Neural crest cell (in vitro differentiated cells): Measurements from ENCODE around the gene BCL2L1. TPM values are rescaled to one million over a fixed set of nuclear protein-coding genes. Genes with fewer than 3 reads are reported as not detected.
A peak's percentile ranks its signal among the peaks of the same experiment; 100 is the strongest.
"Not testable (repeated sequence)": the region's sequence is repeated elsewhere in the genome, so short reads cannot be mapped to it uniquely, and the experiment has no call there.

Experiments
- DNase-seq: peaks from one replicate; pipeline ENCODE4 v3.0.0; 2021; ENCODE audit warnings: low read depth, mixed read lengths, low spot score
- H3K27ac Mint-ChIP-seq: one replicate; pipeline ENCODE4 v1.8.0; 2021; ENCODE audit warnings: mild to moderate bottlenecking, mixed read lengths; ENCODE audit not compliant: unreplicated experiment
- H3K27me3 Mint-ChIP-seq: 2 replicates; pipeline ENCODE4 v1.8.0; 2021; ENCODE audit warnings: low read depth, mild to moderate bottlenecking, mixed read lengths
- H3K36me3 Mint-ChIP-seq: 2 replicates; pipeline ENCODE4 v1.8.0; 2021; ENCODE audit warnings: low read depth, mild to moderate bottlenecking, mixed read lengths
- H3K4me1 Mint-ChIP-seq: 2 replicates; pipeline ENCODE4 v1.8.0; 2021; ENCODE audit warnings: mixed read lengths
- H3K4me3 Mint-ChIP-seq: one replicate; pipeline ENCODE4 v1.8.0; 2021; ENCODE audit warnings: mild to moderate bottlenecking, mixed read lengths
- H3K9me3 Mint-ChIP-seq: 2 replicates; pipeline ENCODE4 v1.8.0; 2021; ENCODE audit warnings: mixed read lengths
- total RNA-seq: library from RNA; stranded (reverse); gene quantifications from 2 replicates; pipeline ENCODE4 v1.2.1, GENCODE V29; 2021
- TF ChIP-seq, protein P1 (sequence below): fragments of 200-600 bp; sonication (generic); conservative IDR thresholded peaks from 2 replicates; pipeline ENCODE4 v1.5.0; 2021; ENCODE audit warnings: antibody characterized with exemption, mild to moderate bottlenecking

Gene BCL2L1
- total RNA-seq, 1 donor from 2014 or later: 74.3 TPM

DNA sequence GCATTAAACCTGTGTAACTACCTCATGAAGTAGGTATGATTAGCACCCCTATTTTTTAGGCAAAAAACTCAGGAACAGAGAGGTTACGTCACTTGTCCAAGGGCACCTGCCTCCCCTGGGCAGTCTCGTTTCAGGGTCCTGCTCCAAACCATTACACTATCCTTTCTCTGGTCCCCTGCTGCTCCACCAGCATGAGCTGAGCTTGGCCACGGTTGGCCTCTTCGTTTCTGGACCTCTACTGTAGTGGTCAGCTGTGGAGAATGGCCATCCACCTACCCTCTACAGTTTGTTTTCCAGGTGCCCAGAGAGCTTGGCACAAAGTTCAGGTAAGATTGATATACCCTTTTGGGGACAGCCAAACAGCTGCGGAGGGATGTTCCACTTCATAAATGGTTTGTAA is 68.1 kb downstream of the BCL2L1 start:
- peaks cover 11% of the 10 kb centered on the region for H3K27me3 Mint-ChIP-seq
- no peak overlapping the region for H3K27ac Mint-ChIP-seq
- H3K4me1 Mint-ChIP-seq: no peaks in the 10 kb centered on the region
- no peak overlapping the region for H3K4me3 Mint-ChIP-seq
- DNase-seq: no peak
- no peaks in the 10 kb centered on the region for H3K36me3 Mint-ChIP-seq
- no peaks in the 10 kb centered on the region for H3K9me3 Mint-ChIP-seq
- TF ChIP-seq, protein P1, sequence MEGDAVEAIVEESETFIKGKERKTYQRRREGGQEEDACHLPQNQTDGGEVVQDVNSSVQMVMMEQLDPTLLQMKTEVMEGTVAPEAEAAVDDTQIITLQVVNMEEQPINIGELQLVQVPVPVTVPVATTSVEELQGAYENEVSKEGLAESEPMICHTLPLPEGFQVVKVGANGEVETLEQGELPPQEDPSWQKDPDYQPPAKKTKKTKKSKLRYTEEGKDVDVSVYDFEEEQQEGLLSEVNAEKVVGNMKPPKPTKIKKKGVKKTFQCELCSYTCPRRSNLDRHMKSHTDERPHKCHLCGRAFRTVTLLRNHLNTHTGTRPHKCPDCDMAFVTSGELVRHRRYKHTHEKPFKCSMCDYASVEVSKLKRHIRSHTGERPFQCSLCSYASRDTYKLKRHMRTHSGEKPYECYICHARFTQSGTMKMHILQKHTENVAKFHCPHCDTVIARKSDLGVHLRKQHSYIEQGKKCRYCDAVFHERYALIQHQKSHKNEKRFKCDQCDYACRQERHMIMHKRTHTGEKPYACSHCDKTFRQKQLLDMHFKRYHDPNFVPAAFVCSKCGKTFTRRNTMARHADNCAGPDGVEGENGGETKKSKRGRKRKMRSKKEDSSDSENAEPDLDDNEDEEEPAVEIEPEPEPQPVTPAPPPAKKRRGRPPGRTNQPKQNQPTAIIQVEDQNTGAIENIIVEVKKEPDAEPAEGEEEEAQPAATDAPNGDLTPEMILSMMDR: no peak

DNA sequence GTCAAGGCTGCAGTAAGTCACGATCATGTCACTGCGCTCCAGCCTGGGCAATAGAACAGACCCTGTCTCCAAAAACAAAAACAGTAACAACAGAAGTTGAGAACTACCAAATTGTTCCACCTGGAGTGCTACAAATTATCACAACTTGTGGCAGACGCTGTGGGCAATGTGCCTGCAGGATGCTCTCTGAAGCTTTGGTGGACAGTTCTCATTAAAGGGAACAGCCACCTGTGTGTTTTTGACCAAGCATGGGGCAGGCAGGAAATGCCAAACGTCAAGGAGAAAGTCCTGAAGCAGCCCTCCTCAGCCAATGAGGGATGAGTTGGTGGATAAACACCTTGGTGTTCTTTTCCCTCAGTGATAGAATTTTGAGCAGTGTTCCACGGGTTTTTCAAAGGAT is 69.1 kb downstream of the BCL2L1 start:
- H3K36me3 Mint-ChIP-seq: no peaks in the 10 kb centered on the region
- TF ChIP-seq, protein P1: no peak
- no peak overlapping the region for H3K4me3 Mint-ChIP-seq
- peaks cover 11% of the 10 kb centered on the region for H3K27me3 Mint-ChIP-seq
- H3K9me3 Mint-ChIP-seq: no peaks in the 10 kb centered on the region
- DNase-seq: no peak
- H3K27ac Mint-ChIP-seq: no peak overlapping the region
- no peaks in the 10 kb centered on the region for H3K4me1 Mint-ChIP-seq

DNA sequence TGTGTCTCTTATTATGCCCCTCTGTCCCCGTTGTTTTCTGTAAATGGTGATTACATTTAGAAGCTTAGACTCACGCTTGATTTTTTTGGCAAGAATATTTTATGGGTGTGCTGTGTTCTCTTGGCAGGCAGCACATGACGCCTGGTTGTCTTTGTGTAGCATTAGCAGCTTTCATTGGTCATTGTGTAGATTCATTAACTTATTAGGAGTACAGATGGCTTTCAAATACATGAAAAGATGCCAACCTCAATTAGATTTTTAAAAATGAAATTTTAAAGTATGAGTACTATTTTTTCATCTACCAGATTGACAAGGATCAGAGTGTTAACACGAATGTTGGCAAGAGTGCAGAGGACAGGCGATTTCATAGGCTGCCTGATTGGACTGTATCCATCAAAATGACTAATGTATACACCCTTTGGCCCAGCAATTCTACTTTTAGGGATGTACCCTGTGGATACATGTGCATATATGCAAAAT is 69.7 kb downstream of the BCL2L1 start:
- H3K4me3 Mint-ChIP-seq: no peak overlapping the region
- TF ChIP-seq, protein P1: no peak
- no peak for DNase-seq
- H3K36me3 Mint-ChIP-seq: no peaks in the 10 kb centered on the region
- H3K9me3 Mint-ChIP-seq: no peaks in the 10 kb centered on the region
- H3K27me3 Mint-ChIP-seq: peaks cover 11% of the 10 kb centered on the region
- H3K27ac Mint-ChIP-seq: no peak overlapping the region
- no peaks in the 10 kb centered on the region for H3K4me1 Mint-ChIP-seq

DNA sequence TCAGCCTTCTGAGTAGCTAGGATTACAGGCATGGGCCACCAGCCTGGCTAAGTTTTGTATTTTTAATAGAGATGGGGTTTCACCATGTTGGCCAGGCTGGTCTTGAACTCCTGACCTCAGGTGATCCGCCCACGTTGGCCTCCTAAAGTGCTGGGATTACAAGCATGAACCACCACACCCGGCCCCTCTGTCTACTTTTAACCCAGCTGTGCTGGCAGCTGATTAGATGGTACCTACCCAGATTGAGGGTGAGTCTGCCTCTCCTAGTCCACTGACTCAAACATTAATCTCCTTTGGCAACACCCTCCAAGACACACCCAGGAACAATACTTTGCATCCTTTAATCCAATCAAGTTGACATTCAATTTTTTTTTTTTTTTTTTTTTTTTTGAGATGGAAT is 74.6 kb downstream of the BCL2L1 start:
- not testable (repeated sequence) for H3K9me3 Mint-ChIP-seq, H3K27ac Mint-ChIP-seq, DNase-seq, H3K36me3 Mint-ChIP-seq, H3K4me1 Mint-ChIP-seq, H3K4me3 Mint-ChIP-seq
- H3K27me3 Mint-ChIP-seq: peaks cover 11% of the 10 kb centered on the region

DNA sequence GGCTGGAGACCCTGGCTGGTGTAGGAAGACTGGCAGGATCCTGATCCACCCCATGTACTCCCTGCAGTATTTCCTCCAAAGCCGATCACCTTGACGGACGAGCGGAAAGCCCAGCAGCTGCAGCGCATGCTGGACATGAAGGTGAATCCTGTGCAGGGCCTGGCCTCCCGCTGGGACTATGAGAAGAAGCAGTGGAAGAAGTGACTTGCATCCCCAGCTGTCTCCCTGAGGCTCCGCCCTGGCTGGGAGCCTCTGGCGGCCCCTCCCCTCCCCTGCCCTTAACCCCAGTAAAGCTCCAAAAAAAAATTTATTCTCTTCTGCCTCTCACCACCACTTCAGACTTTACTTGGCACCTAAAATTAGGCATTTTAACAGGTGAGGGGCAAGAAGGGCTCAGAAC is 78.0 kb downstream of the BCL2L1 start:
- H3K27ac Mint-ChIP-seq: peak overlapping the region; percentile 62
- TF ChIP-seq, protein P1: no peak
- no peak overlapping the region for H3K4me3 Mint-ChIP-seq
- peaks cover 3% of the 10 kb centered on the region for H3K27me3 Mint-ChIP-seq
- no peak for DNase-seq
- no peaks in the 10 kb centered on the region for H3K9me3 Mint-ChIP-seq
- H3K4me1 Mint-ChIP-seq: no peaks in the 10 kb centered on the region
- H3K36me3 Mint-ChIP-seq: no peaks in the 10 kb centered on the region

DNA sequence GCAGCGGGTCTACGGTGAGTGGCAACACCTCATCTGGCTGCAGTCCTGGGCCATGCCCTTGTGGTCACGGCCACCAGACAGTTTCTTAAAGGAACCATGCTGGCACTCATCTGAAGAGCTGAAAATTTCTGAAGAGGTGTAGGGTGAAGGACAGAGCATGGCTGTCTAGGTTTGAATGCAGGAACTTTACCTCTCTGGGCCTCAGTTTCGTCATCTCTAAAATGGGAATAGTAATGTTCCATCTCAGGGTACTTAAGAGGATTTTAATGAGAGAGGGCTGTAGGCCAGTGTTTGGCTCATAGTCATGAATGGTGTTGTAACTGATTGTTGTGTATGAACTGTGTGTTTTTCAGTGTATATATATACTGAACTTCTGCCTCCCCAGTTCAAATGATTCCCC is 79.1 kb downstream of the BCL2L1 start:
- Mint-ChIP-seq H3K9me3 (no peaks in the 10 kb centered on the region), H3K27me3 (peaks cover 3% of the 10 kb centered on the region), H3K4me1 (no peaks in the 10 kb centered on the region), H3K27ac (no peak overlapping the region), H3K36me3 (no peaks in the 10 kb centered on the region), H3K4me3 (no peak overlapping the region)
- DNase-seq: no peak
- TF ChIP-seq, protein P1: no peak
